ENCODE data around the gene SMIM38. TPM values are rescaled to one million over a fixed set of nuclear protein-coding genes. Genes with fewer than 3 reads are reported as not detected.

SMIM38 gene
- under 1 TPM; 0.19 to 0.20 TPM for total RNA-seq

DNA sequence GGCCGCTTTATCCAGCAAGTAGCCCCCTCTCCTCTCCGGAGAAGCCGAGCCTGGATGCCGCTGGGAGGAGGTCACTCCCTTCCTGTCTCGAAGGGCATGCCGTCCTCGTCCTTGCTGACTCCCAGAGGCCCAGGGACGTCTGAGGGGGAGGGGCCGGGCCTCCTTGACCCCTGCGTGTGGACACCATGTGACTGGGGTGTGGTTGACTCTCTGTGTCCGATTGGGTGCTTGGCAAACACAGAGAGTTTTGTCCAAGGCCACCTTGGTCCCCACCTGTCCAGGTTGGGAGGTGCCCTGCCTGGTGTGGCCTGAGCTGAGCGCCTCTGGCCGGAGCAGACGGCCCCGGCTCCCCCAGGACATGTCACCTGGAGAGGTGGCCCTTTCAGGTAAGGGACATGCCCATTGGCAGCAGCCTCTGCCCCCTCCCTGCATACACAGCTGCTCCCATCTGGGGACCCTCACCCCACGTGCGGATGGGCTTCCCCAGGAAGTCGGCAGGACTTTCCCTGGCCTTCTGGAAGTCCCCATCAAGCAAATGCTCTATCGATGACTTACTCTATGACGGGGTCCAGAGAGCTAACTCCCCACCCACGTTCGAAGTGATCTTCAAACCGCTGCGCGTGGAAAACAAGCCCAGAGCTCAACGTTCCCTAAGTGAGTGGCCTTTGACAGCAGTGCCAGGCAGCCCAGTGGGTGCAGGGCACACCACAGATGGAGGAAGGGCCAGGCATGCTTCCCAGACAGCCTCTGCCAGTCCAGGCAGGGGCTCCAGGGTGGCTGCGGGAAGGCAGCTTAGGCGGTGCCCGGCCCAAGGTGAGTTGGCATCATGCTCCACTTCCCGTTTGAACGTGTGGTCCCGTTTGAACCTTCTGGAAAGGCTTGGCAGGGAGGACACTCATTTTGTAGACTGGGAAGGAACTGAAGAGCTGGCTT lies at the start of gene SMIM38:
Gene SMIM38, plus strand, starts transcription at position 634 of the 933 bp plus-strand sequence. CDS start 1,912 bp downstream, outside the sequence.
- Mint-ChIP-seq H3K27ac (peak within 1 kb of the TSS; percentile 25), H3K36me3 (no peaks in the 10 kb centered on the region), H3K4me3 (no peak within 1 kb of the TSS), H3K27me3 (peaks cover 3% of the 10 kb centered on the region), H3K9me3 (no peaks in the 10 kb centered on the region), H3K4me1 (peaks cover 14% of the 10 kb centered on the region)
- no peak for DNase-seq

DNA sequence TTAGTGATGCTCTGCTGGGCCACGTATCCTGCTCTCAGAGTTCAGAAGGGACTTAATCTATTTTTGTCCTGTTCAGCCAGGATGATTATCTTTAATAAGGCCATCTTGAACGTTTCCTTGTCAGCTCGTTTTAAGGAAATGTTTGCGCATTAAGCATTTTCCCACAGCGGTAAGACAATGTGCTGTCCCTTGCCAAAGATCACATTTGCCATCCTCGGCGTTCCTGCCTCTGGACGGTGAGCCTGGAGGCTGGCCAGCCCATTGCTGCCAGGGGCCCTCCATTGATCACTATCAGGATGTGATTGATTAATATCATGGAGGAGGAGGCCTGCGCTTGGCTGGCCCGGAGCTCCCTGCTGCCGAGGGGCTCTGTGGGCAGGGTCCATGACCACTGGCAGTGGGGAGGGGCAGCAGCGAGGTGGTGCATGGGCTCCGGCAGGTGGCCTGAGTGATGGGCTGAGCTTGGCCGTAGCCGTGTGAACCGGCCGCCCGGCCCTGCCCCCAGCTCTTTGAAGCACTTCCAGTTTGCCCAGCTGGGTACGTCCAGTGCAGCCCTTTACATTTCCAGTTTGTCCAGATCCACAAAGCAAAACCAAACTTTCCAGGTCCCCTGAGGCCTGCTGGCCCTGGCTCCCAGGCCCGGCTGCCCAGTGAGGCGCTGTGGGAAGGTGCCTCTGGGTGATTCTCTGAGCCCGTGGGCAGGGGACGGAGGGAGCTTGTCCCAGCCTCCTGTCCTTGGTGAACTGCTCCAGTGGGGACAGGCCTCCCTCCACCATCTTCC lies 49.5 kb upstream of the SMIM38 start:
- Mint-ChIP-seq H3K9me3 (peaks cover 2% of the 10 kb centered on the region), H3K4me3 (no peak overlapping the region), H3K27me3 (no peaks in the 10 kb centered on the region)

DNA sequence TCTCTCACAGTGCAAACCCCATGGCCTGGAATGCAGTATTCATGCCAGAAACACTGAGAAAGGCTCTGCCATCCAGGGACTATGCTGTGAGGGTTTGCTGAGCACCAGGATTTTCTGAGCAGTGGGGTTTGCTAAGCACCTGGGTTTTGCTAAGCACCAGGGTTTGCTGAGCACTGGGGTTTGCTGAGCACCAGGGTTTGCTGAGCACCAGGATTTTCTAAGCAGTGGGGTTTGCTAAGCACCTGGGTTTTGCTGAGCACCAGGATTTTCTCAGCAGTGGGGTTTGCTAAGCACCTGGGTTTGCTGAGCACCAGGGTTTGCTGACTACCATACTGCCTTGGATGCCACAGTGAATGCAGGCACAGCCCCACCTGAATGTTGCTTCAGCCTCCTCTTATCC lies 48.3 kb upstream of the SMIM38 start:
- Mint-ChIP-seq H3K9me3 (peaks cover 2% of the 10 kb centered on the region), H3K4me3 (no peak overlapping the region), H3K27ac (no peak overlapping the region), H3K36me3 (no peaks in the 10 kb centered on the region), H3K27me3 (no peaks in the 10 kb centered on the region), H3K4me1 (no peaks in the 10 kb centered on the region)
- DNase-seq = no peak

More for the DNA sequence above, 49.5 kb upstream of the SMIM38 start:
- Mint-ChIP-seq H3K36me3 (no peaks in the 10 kb centered on the region), H3K27ac (no peak overlapping the region), H3K4me1 (peaks cover 2% of the 10 kb centered on the region)
- no peak for DNase-seq

DNA sequence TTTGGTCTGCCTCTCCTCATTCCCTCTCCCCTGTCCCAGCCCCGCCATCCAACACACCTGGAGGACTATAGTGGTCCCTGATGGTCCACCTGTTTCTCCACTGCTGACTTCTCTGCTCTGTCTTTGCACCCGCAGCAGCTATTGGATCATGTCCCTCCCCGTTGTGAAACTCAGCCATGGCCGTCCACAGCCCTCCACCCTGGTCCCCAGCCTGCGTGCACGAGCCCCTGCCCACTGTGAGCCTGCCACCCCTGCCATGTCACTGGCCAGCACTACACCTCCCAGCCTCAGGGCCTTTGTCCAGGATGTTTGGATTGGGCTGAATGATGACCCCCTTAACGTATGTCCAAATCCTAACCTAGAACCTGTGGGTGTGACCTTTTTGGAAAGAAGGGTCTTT lies 47.7 kb upstream of the SMIM38 start:
- H3K36me3 Mint-ChIP-seq = no peaks in the 10 kb centered on the region
- H3K4me3 Mint-ChIP-seq = no peak overlapping the region
- H3K27me3 Mint-ChIP-seq = no peaks in the 10 kb centered on the region
- DNase-seq = no peak
- H3K4me1 Mint-ChIP-seq = no peaks in the 10 kb centered on the region
- H3K27ac Mint-ChIP-seq = no peak overlapping the region
- H3K9me3 Mint-ChIP-seq = peaks cover 2% of the 10 kb centered on the region

DNA sequence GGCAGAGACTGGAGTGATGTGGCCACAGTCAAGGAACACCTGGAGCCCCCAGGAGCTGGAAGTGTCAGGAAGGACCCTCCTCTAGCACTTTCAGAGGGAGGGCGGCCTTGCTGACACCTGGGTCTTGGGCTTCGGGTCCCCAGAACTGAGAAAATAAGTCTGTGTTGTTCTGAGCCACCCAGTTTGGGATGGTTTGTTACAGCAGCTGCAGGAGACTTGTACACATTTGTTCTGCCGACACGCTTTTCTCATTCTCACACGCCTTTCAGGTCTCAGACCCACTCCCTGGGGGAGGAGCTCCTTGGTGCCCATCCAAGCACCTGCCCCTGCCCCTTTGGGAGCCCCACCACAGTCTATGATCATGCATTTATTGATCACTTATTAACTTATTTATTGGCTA lies 47.2 kb upstream of the SMIM38 start:
- Mint-ChIP-seq H3K27me3 (no peaks in the 10 kb centered on the region), H3K36me3 (no peaks in the 10 kb centered on the region), H3K9me3 (peaks cover 2% of the 10 kb centered on the region), H3K4me3 (no peak overlapping the region), H3K4me1 (no peaks in the 10 kb centered on the region), H3K27ac (no peak overlapping the region)
- DNase-seq = no peak

DNA sequence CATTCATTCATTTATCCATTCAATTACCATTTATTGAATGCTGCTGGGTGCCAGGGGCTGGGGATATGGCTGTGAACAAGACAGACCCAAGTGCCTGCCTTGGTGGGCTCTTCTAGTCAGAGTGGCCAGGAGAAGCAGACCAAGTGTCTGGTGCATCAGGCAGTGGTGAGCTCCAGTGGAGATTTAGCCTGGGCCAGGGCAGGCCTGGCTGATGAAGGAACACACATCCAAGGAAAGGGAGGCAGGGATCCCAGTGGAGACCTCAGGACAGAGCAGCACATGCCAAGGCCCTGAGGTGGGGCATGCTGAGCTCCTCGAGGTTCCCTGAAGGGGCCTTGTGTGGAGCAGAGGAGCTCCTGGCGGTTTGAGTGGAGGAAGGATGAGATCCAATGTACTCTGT lies 46.6 kb upstream of the SMIM38 start:
- Mint-ChIP-seq H3K9me3 (peaks cover 2% of the 10 kb centered on the region), H3K4me3 (no peak overlapping the region), H3K27ac (no peak overlapping the region), H3K36me3 (no peaks in the 10 kb centered on the region), H3K4me1 (no peaks in the 10 kb centered on the region), H3K27me3 (no peaks in the 10 kb centered on the region)
- no peak for DNase-seq

DNA sequence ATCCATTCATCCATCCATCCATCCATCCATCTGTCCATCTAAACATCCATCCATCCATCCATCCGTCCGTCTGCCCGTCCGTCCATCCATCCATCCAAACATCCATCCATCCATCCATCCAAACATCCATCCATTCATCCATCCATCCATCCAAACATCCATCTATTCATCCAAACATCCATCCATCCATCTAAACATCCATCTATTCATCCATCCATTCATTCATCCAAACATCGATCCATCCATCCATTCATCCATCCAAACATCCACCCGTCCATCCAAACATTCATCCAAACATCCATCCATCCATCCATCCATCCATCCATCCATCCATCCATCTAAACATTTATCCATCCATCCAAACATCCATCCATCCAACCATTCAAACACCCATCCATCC lies 45.3 kb upstream of the SMIM38 start:
- no peaks in the 10 kb centered on the region for H3K36me3 Mint-ChIP-seq
- peaks cover 2% of the 10 kb centered on the region for H3K9me3 Mint-ChIP-seq
- DNase-seq = no peak
- no peak overlapping the region for H3K4me3 Mint-ChIP-seq
- no peaks in the 10 kb centered on the region for H3K4me1 Mint-ChIP-seq
- no peak overlapping the region for H3K27ac Mint-ChIP-seq
- no peaks in the 10 kb centered on the region for H3K27me3 Mint-ChIP-seq

DNA sequence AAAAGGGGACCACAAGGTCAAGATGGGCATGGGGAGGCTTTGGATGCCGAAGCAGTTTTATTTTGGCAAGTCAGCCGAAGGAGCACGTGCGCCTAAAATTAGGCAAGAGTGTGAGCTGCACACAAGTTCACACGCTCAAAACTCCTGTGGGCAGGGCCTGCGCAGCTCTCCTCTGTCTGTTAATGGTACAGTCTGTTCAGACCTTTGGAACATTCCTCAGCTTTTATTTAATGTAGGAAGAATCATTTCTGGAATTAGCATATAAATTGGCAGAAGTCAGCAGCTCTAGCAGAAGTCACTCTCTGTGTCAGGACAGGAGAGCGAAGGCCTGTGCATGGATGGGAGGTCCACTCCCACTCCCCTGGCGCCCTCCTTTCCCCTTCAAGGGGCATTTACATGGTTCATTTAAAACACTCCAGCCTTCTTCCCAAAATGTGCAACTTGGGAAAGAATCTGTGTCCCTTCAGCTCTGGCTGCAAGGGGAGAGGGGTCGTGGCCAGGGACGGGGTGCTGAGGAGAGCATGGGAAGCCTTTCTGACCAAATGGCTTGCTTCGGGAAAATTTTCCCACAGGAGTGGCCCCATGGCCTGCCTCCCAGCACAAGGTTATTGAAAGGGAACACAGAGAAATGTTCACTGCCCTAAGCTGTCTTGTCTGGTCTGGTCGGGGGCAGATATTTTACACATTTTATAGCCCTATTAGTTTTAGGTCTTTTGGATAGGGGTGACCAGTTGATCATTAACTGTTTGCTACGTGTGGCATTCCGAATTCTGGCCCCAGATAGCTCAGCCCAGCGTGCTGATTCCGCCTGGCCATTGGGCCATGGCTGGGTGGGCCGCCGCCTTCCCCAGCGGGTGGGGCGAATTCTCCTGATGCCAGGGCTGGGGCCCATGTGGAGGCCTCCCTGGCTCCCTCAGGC lies 43.9 kb upstream of the SMIM38 start:
- no peaks in the 10 kb centered on the region for H3K4me1 Mint-ChIP-seq
- H3K36me3 Mint-ChIP-seq = no peaks in the 10 kb centered on the region
- H3K27ac Mint-ChIP-seq = no peak overlapping the region
- no peaks in the 10 kb centered on the region for H3K27me3 Mint-ChIP-seq
- no peak overlapping the region for H3K4me3 Mint-ChIP-seq
- DNase-seq = no peak
- H3K9me3 Mint-ChIP-seq = peaks cover 2% of the 10 kb centered on the region

DNA sequence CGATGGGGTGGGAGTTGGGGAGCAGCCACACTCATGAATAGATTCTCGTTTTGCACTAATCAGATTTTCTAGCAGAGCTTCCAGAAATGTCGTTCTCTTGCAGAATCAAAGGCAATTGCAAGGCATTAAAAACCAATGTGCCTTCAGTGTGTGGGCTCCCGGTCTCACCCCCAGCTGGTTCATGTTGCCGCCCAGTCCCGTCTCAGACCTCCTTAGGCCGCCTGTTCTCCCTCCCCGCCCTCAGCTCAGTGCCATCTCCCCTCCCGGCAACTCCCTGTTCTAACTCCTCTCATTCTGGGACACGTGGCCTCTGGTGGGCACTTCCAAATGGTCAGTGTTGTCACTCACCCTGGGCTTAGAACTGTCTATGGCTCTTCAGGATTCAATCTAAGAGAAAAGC lies 42.5 kb upstream of the SMIM38 start:
- Mint-ChIP-seq H3K4me3 (no peak overlapping the region), H3K4me1 (no peaks in the 10 kb centered on the region), H3K36me3 (no peaks in the 10 kb centered on the region), H3K27ac (no peak overlapping the region), H3K27me3 (no peaks in the 10 kb centered on the region), H3K9me3 (peaks cover 1% of the 10 kb centered on the region)
- DNase-seq = no peak

DNA sequence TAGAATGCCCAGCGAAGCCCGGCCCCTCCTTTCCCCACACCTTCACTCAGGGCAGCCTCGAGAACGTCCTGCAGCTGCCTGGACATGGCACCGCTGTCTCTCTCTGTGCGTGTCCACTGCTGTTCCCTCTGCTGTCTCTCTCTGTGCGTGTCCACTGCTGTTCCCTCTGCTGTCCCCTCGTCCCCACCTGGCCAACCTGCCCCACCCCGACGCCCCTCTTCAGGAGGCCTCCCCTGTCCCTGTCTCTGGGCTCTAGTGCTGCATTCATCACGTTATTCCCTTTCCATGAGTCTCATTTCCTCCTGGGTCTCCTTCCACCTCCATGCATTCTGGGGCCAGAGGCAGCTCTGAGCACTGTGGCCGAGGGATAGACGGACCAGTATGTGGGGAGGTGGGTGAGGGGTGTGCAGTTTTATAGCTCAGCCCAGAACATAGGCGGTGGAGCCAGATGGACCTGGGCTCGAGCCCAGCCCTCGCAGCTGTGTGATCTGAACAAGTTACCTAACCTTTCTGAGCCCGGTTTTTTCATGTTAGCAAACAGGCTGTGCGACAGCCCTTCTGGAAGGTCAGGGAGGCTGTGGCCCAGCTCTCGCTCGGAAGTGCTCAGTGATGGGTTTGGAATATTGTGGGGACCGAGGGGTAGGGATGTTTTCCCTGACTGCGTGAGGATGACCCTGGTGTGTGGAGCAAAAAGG lies 41.9 kb upstream of the SMIM38 start:
- Mint-ChIP-seq H3K27me3 (no peaks in the 10 kb centered on the region), H3K36me3 (no peaks in the 10 kb centered on the region), H3K4me3 (no peak overlapping the region), H3K9me3 (no peaks in the 10 kb centered on the region), H3K27ac (no peak overlapping the region), H3K4me1 (no peaks in the 10 kb centered on the region)
- no peak for DNase-seq

DNA sequence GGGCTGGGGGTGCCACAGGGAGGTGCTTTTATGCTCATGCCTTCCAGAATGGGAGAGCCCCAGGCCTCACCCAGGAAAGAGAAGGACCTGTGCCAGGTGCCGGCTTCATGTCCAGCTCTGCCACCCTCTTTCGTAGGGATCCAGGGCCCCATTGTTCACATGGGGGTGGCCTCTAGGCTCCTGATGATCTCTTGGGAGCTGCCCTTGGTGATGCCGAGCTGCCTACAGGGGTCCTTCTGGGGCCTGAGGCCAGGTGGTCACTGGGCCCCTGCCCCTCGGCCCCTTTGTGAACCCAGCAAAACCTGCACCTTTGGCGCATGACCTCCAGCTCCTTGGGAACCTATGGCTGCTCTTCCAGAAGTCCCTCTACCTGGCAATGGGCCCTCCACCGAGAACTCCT lies 41.4 kb upstream of the SMIM38 start:
- no peaks in the 10 kb centered on the region for H3K4me1 Mint-ChIP-seq
- H3K4me3 Mint-ChIP-seq = no peak overlapping the region
- H3K9me3 Mint-ChIP-seq = peaks cover under 1% of the 10 kb centered on the region
- no peaks in the 10 kb centered on the region for H3K27me3 Mint-ChIP-seq
- DNase-seq = no peak
- no peak overlapping the region for H3K27ac Mint-ChIP-seq
- H3K36me3 Mint-ChIP-seq = no peaks in the 10 kb centered on the region

DNA sequence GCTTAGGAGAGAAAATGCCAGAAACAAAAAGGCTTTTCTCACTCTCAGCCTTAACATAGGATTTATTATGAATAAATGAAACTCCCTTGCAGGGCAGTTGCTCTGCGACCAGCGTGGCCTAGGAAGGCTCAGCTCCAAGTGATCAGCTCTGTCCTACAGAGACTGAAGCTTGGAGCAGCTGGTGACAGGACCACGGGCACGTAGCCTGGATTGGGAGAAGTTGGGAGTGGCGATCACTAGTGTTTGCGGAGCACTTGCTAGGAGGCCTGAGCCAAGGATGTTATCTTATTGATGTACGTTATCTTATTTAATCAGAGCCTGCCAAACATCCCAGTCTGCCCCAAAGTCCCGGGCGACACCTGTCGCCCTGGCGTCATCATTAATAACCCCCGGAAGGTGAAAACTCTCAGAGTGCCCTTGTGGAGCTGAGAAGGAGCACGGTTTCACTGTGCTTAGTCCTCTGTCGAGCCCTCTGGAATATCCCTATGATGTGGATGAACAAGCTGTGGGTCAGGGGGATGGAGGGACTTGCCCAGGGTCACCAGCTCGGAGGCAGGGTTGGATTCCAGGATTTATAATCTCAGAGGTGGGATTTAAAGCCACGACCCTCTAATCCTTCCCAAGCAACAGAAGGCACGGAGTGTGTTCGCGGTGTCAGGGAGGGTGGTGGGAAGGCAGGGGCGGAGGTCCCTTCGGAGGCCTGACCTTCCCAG lies 40.8 kb upstream of the SMIM38 start:
- Mint-ChIP-seq H3K27ac (no peak overlapping the region), H3K27me3 (no peaks in the 10 kb centered on the region), H3K4me3 (no peak overlapping the region), H3K9me3 (peaks cover 3% of the 10 kb centered on the region), H3K36me3 (no peaks in the 10 kb centered on the region), H3K4me1 (no peaks in the 10 kb centered on the region)
- no peak for DNase-seq

DNA sequence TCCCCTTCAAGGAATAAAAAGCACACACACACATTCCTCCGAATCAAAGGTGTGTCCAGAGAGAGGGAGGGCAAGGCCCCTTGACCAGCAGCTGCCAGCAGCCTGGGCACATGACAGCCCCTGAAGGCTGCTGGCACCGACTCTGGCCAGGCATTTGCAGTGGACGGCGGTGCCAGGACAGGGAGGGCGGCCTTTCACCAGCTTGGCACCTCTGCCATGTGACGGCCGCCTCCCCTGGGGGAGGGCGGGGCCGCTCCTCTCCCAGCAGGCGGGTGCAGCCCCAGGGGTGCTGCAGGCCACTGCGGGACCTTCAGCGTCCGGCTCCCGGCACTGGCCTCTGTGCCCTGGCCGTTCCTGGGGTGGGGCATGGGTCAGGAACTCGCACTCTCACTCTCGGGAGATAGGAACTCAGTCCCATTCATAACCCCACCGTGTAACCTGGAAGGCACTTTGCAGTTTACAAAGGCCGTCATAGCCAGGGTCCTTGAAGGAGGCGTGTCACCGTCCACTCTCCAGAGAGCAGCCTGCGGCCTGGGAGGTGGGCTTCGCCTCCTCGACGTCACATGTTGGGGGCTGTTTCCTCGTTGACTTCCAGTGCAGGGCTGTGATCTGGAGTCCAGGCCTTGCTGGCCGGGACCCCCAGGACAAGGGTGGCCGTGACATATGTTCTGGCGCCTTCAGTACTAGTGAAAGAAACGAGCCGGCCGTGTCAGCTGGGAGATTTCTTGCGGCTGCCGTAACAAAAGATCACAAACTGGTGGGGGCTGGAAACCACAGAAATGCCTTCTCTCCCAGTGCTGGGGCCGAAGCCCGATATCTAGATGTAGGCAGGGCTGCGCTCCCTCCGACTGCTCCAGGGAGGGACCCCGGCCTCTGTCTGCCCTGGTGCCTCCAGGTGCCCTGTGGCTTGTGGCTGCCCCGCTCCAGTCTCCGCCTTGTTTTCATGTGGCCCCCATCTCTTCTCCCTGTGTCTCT lies 39.9 kb upstream of the SMIM38 start:
- DNase-seq = no peak

More for the DNA sequence above, 39.9 kb upstream of the SMIM38 start:
- Mint-ChIP-seq H3K4me3 (no peak overlapping the region), H3K27ac (no peak overlapping the region), H3K4me1 (peaks cover 2% of the 10 kb centered on the region), H3K36me3 (no peaks in the 10 kb centered on the region), H3K27me3 (no peaks in the 10 kb centered on the region), H3K9me3 (peaks cover 3% of the 10 kb centered on the region)
